BE2C (cell line): Measurements from ENCODE around the gene KCNJ8.

ENCODE experiments used
- DNase-seq: peaks from one replicate; pipeline ENCODE4 v3.0.0-alpha.2; 2020
- H3K27me3 ChIP-seq: fragments of 250-450 bp; sonication (Bioruptor Pico); 2 replicates; pipeline ENCODE4 v1.5.1; 2020; ENCODE audit warnings: mild to moderate bottlenecking
- H3K36me3 ChIP-seq: fragments of 250-450 bp; sonication (Bioruptor Pico); 2 replicates; pipeline ENCODE4 v1.5.1; 2020; ENCODE audit warnings: mild to moderate bottlenecking
- H3K4me1 ChIP-seq: fragments of 250-450 bp; sonication (Bioruptor Pico); 2 replicates; pipeline ENCODE4 v1.5.1; 2020
- H3K4me3 ChIP-seq: 2 replicates; pipeline ENCODE4 v1.5.1; 2011; ENCODE audit warnings: low read depth, low read length
- H3K9me3 ChIP-seq: fragments of 250-450 bp; sonication (Bioruptor Pico); 2 replicates; pipeline ENCODE4 v1.5.1; 2020
- TF ChIP-seq, protein P1 (sequence below): IDR thresholded peaks from 2 replicates; pipeline ENCODE4 v1.5.1; 2012; ENCODE audit warnings: mild to moderate bottlenecking, low read depth, low read length

Gene KCNJ8

DNA sequence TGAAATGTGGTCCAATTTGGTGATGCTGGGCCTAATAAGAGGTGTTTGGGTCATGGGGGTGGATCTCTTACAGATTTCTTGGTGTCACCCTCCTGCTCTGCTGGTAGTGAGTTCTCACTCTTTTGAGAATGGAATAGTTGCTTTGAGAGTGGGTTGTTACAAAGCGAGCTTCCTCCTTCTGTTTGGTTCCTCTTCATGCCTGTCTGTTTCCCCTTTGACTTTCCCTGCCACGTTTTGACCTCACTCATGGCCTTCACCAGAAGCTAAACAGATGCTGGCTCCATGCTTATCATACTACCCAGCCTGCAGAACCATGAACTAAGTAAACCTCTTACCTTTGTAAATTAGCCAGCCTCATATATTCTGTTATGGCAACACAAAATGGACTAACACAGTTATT lies 59.1 kb downstream of the KCNJ8 start:
- DNase-seq = no peak
- no peak overlapping the region for H3K4me3 ChIP-seq
- H3K27me3 ChIP-seq = no peaks in the 10 kb centered on the region
- H3K4me1 ChIP-seq = peaks cover 27% of the 10 kb centered on the region
- H3K36me3 ChIP-seq = no peaks in the 10 kb centered on the region
- H3K9me3 ChIP-seq = no peaks in the 10 kb centered on the region
- TF ChIP-seq, protein P1, sequence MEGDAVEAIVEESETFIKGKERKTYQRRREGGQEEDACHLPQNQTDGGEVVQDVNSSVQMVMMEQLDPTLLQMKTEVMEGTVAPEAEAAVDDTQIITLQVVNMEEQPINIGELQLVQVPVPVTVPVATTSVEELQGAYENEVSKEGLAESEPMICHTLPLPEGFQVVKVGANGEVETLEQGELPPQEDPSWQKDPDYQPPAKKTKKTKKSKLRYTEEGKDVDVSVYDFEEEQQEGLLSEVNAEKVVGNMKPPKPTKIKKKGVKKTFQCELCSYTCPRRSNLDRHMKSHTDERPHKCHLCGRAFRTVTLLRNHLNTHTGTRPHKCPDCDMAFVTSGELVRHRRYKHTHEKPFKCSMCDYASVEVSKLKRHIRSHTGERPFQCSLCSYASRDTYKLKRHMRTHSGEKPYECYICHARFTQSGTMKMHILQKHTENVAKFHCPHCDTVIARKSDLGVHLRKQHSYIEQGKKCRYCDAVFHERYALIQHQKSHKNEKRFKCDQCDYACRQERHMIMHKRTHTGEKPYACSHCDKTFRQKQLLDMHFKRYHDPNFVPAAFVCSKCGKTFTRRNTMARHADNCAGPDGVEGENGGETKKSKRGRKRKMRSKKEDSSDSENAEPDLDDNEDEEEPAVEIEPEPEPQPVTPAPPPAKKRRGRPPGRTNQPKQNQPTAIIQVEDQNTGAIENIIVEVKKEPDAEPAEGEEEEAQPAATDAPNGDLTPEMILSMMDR = no peak
